HCT116 (cell line): ENCODE measurements around the gene RANBP17. TPM values are rescaled to one million over a fixed set of nuclear protein-coding genes. Genes with fewer than 3 reads are reported as not detected.

Experiments used
- ATAC-seq: fragments of 200-7000 bp; cut with Tn5 transposase; 2 replicates; pipeline ENCODE4 v1.9.1; 2020; ENCODE audit warnings: mild to moderate bottlenecking, moderate library complexity
- BruUV-seq: library from RNA; stranded (reverse); fragments of 400-500 nt; replicated peaks from 2 replicates; lab custom pipeline; 2021; lab: Mats Ljungman, UMichigan
- CTCF ChIA-PET: fragments of 300-600 bp; sonication (Branson Sonifier 250); formaldehyde crosslinking; loops from one replicate; lab custom pipeline; 2021; ENCODE audit warnings: antibody characterized with exemption; lab: Charles Lee
- POLR2A ChIA-PET: fragments of 300-600, 350-600 bp; sonication (Branson Sonifier 250); formaldehyde crosslinking; loops from one replicate; lab custom pipeline; 2021; ENCODE audit warnings: antibody characterized with exemption; lab: Charles Lee
- RAD21 ChIA-PET, 2 experiments: fragments of 300-600 bp; sonication (Branson Sonifier 250); formaldehyde crosslinking; loops; one replicate each; lab custom pipeline; 2023; ENCODE audit warnings: low total read pairs in 2 of 2; ENCODE audit not compliant: uncharacterized antibody in 2 of 2, unreplicated experiment in 2 of 2, low non-redundant PET in 1 of 2; lab: Charles Lee
- DNase-seq: peaks from one replicate; pipeline ENCODE4 v3.0.0-alpha.2; 2010; ENCODE audit warnings: low read depth, low spot score
- H2AFZ ChIP-seq: fragments of 200-600 bp; shearing (Covaris generic), sonication (generic); 2 replicates; pipeline ENCODE4 v1.6.1; 2017; ENCODE audit warnings: low read depth, mixed run types, mixed read lengths, antibody characterized with exemption, low read length; ENCODE audit not compliant: poor library complexity, severe bottlenecking
- H3K27ac ChIP-seq: 2 replicates; pipeline ENCODE4 v1.5.1; 2012; ENCODE audit warnings: low read depth, low read length
- H3K27me3 ChIP-seq: fragments of 200-600 bp; sonication (generic); 2 replicates; pipeline ENCODE4 v1.6.1; 2016; ENCODE audit warnings: mixed run types, low read length, mixed read lengths; ENCODE audit not compliant: insufficient read depth
- H3K36me3 ChIP-seq, 2 experiments: fragments of 200-500 bp in 1 of 2; fragments of 200-600 bp in 1 of 2; sonication (Bioruptor generic) in 1 of 2; sonication (generic) in 1 of 2; 2 replicates each; pipeline versions ENCODE4 v1.5.1 to v1.6.1; 2014 to 2016; ENCODE audit warnings: low read length in 2 of 2, inconsistent platforms in 1 of 2, mixed read lengths in 1 of 2, mixed run types in 1 of 2; ENCODE audit not compliant: insufficient read depth in 2 of 2, control insufficient read depth in 1 of 2
- H3K4me1 ChIP-seq, 2 experiments: fragments of 200-600 bp in 1 of 2; sonication (generic) in 1 of 2; 2 replicates each; pipeline versions ENCODE4 v1.5.1 to v1.6.1; 2012 to 2017; ENCODE audit warnings: low read length in 2 of 2, inconsistent platforms in 1 of 2, mild to moderate bottlenecking in 1 of 2, mixed read lengths in 1 of 2, mixed run types in 1 of 2, moderate library complexity in 1 of 2; ENCODE audit not compliant: insufficient read depth in 2 of 2, control insufficient read depth in 1 of 2
- H3K4me2 ChIP-seq: fragments of 200-600 bp; sonication (generic); 2 replicates; pipeline ENCODE4 v1.6.1; 2017; ENCODE audit warnings: mixed run types, low read length, mixed read lengths
- H3K4me3 ChIP-seq, 2 experiments: fragments of 200-600 bp in 1 of 2; sonication (generic) in 1 of 2; replicated peaks in 1 of 2; 2 replicates each; pipeline ENCODE4 v1.5.1; 2011 to 2016; ENCODE audit warnings: low read length in 2 of 2, control low read depth in 1 of 2, low read depth in 1 of 2, mild to moderate bottlenecking in 1 of 2, mixed read lengths in 1 of 2, mixed run types in 1 of 2
- H3K79me2 ChIP-seq: fragments of 200-600 bp; sonication (generic); 2 replicates; pipeline ENCODE4 v1.6.1; 2017; ENCODE audit warnings: mild to moderate bottlenecking, mixed run types, low read length, moderate library complexity, mixed read lengths; ENCODE audit not compliant: insufficient read depth
- H3K9ac ChIP-seq: fragments of 200-600 bp; sonication (generic); 2 replicates; pipeline ENCODE4 v1.6.1; 2016; ENCODE audit warnings: low read length, mixed read lengths
- H3K9me2 ChIP-seq: fragments of 200-600 bp; sonication (generic), shearing (Covaris generic); 2 replicates; pipeline ENCODE4 v1.6.1; 2017; ENCODE audit warnings: mixed run types, mild to moderate bottlenecking, moderate library complexity; ENCODE audit not compliant: insufficient read depth
- H3K9me3 ChIP-seq, 2 experiments: fragments of 200-500 bp in 1 of 2; fragments of 200-600 bp in 1 of 2; sonication (Bioruptor generic) in 1 of 2; sonication (generic) in 1 of 2; 2 replicates each; pipeline ENCODE4 v1.6.1; 2014 to 2017; ENCODE audit warnings: low read length in 2 of 2, mixed read lengths in 2 of 2, inconsistent platforms in 1 of 2, low read depth in 1 of 2, mild to moderate bottlenecking in 1 of 2, mixed run types in 1 of 2, moderate library complexity in 1 of 2; ENCODE audit not compliant: control insufficient read depth in 1 of 2, insufficient read depth in 1 of 2
- H4K20me1 ChIP-seq: fragments of 200-600 bp; sonication (generic), shearing (Covaris generic); 2 replicates; pipeline ENCODE4 v1.6.1; 2017; ENCODE audit warnings: mixed run types, mild to moderate bottlenecking, moderate library complexity; ENCODE audit not compliant: insufficient read depth
- FOSL1 ChIP-seq: IDR thresholded peaks from 2 replicates; pipeline ENCODE4 v1.6.1; 2012; ENCODE audit warnings: low read depth
- TCF7L2 ChIP-seq: IDR thresholded peaks from 2 replicates; pipeline ENCODE4 v1.7.0; 2011; ENCODE audit warnings: borderline replicate concordance, inconsistent platforms; ENCODE audit not compliant: insufficient read depth, insufficient read length; ENCODE audit errors: extremely low read depth
- ZFX ChIP-seq: fragments of 450-650 bp; IDR thresholded peaks from 2 replicates; pipeline ENCODE4 v1.6.1; 2017
- ZNF274 ChIP-seq: fragments of 200-500 bp; sonication (Bioruptor generic); IDR thresholded peaks from 2 replicates; pipeline ENCODE4 v1.6.1; 2014; ENCODE audit warnings: mild to moderate bottlenecking, low read depth, low read length, inconsistent platforms
- intact Hi-C: fragments of 100-400 bp; cut with micrococcal nuclease; formaldehyde crosslinking; loops from 2 replicates; pipeline ENCODE4 v1.10.0; 2022
- total RNA-seq: library from RNA; stranded (reverse); gene quantifications from one replicate; pipeline ENCODE4 v1.2.1, GENCODE V29; 2021; ENCODE audit not compliant: unreplicated experiment
- TF ChIP-seq, protein P1 (sequence below), 3 experiments: fragments of 200-600 bp in 1 of 3; sonication (generic) in 1 of 3; IDR thresholded peaks in 2 of 3; conservative IDR thresholded peaks in 1 of 3; 2 replicates each; pipeline ENCODE4 v1.5.1; 2012 to 2017; ENCODE audit warnings: low read depth in 2 of 3, low read length in 2 of 3, antibody characterized with exemption in 1 of 3, borderline replicate concordance in 1 of 3, control low read depth in 1 of 3, mild to moderate bottlenecking in 1 of 3, mixed read lengths in 1 of 3, mixed run types in 1 of 3, moderate library complexity in 1 of 3; ENCODE audit not compliant: insufficient read depth in 1 of 3

Gene RANBP17
- total RNA-seq, 1 experiment from 2014 or later = 18.2 TPM

DNA sequence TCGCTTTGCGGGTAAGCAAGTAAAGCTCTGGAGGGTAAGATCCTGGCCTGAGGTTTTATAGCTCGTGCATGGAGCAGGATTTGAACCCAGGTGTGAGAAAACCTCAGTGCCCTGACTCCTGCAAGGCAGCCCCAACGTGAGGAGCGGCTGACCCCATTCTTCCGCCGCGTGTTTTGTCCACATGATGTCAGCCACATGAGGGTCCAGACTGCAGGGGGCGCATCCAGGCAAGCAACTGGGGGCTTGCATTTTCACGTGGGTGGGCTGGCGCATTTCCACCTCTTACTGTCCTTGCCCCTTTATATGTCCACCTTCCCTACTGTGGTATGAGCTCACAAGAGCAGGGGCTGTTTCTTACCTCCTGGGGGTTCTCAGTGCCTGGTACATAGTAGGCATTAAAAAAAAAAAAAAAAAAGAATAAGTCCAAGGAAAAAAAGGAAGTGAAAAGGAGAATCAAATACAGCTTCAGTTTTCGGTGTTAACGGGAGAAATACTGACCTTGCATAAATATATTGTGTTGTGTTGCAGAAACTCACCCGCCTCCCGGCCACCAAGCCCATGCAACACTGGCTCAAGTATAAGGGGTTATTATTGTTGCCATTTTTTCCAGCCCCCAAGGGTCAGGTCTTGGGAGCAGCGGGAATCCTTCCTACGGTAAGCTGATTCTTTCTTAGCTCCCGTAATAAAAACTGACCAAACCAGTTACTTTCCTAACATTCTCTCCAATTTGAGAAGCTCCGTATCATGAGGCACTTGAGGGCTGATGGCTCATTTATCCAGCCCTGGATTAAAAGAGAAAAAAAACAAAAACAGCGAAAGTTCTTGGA lies 462.2 kb downstream of the RANBP17 start (continued):
- no peak for TF ChIP-seq TCF7L2

DNA sequence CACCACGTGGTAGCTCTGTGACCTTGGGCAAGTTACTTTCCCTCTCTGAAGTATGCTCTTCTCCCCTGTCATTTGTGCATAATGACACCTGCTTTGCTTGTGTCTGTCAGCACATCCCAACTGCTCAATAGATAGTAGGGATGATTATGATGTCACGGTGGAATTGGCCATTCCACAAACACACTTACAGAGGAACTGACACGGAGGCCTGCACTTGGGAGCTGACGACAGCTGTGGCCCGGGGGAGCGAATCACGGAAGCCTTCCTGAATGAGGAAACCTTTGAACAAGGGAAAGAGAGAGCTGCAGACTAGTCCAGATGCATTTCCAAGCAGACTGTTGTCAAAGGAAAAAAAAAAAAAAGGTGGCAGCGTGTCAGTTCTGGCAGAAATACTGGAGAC lies 468.2 kb downstream of the RANBP17 start:
- Histone ChIP-seq H3K4me3 (no peak overlapping the region), H3K36me3 (no peaks in the 10 kb centered on the region), H3K4me1 (no peaks in the 10 kb centered on the region), H3K79me2 (no peaks in the 10 kb centered on the region), H3K9me3 (no peaks in the 10 kb centered on the region), H4K20me1 (no peaks in the 10 kb centered on the region), H3K9me2 (no peaks in the 10 kb centered on the region), H3K9ac (no peak overlapping the region), H3K27ac (no peak overlapping the region), H2AFZ (no peak overlapping the region), H3K27me3 (peaks cover 5% of the 10 kb centered on the region; the same call in 1 of the 2 replicates), H3K4me2 (no peak overlapping the region)
- RAD21 ChIA-PET = no interaction called here
- intact Hi-C loops = no loop called here
- TF ChIP-seq ZNF274 (no peak), ZFX (no peak), FOSL1 (no peak)
- TF ChIP-seq, protein P1, sequence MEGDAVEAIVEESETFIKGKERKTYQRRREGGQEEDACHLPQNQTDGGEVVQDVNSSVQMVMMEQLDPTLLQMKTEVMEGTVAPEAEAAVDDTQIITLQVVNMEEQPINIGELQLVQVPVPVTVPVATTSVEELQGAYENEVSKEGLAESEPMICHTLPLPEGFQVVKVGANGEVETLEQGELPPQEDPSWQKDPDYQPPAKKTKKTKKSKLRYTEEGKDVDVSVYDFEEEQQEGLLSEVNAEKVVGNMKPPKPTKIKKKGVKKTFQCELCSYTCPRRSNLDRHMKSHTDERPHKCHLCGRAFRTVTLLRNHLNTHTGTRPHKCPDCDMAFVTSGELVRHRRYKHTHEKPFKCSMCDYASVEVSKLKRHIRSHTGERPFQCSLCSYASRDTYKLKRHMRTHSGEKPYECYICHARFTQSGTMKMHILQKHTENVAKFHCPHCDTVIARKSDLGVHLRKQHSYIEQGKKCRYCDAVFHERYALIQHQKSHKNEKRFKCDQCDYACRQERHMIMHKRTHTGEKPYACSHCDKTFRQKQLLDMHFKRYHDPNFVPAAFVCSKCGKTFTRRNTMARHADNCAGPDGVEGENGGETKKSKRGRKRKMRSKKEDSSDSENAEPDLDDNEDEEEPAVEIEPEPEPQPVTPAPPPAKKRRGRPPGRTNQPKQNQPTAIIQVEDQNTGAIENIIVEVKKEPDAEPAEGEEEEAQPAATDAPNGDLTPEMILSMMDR (IDR thresholded peaks at IDR 0.05 in 2 of 3, conservative IDR thresholded peaks at IDR 0.05 in 1 of 3; ENCODE audit: borderline replicate concordance in 1 of 3, insufficient read depth in 1 of 3, low read depth in 2 of 3, low read length in 2 of 3) = no peak
- no peak for DNase-seq
- CTCF ChIA-PET = no interaction called here
- POLR2A ChIA-PET = no interaction called here
- BruUV-seq = no TSS peak
- no peak for ATAC-seq
